Astrocyte (in vitro differentiated cells and primary cell): ENCODE results near the gene FGFRL1.

Source experiments
- CTCF ChIP-seq: IDR thresholded peaks from 2 replicates; pipeline ENCODE4 v1.5.1; 2011; ENCODE audit warnings: low read depth, mild to moderate bottlenecking, inconsistent platforms, low read length, moderate library complexity; ENCODE audit not compliant: insufficient read depth
- EZH2 ChIP-seq: IDR thresholded peaks from 2 replicates; pipeline ENCODE4 v1.6.1; 2012; ENCODE audit warnings: mild to moderate bottlenecking, low read length, inconsistent platforms; ENCODE audit not compliant: insufficient read depth

- TF ChIP-seq CTCF (no peak), EZH2 (no peak)
Observed at GRCh38 chr4:1010395-1011021, 918 bp upstream of the FGFRL1 start.
